ENCODE data around the gene FMNL3.

GRCh38 chr12:49635656-49636055 is 71.5 kb downstream of the FMNL3 start:
- TF ChIP-seq CTCF (IDR thresholded peaks at IDR 0.05; ENCODE audit: poor library complexity, severe bottlenecking) (no peak), EP300 (conservative IDR thresholded peaks at IDR 0.05; ENCODE audit: poor library complexity, severe bottlenecking) (no peak), RAD21 (conservative IDR thresholded peaks at IDR 0.05) (no peak)
